Astrocyte (in vitro differentiated cells and primary cell): ENCODE results near the gene POLR2L. TPM values are rescaled to one million over a fixed set of nuclear protein-coding genes. Genes with fewer than 3 reads are reported as not detected.
A peak's percentile ranks its signal among the peaks of the same experiment; 100 is the strongest.

Experiments used
- DNase-seq: peaks from one replicate; pipeline ENCODE4 v3.0.0-alpha.2; 2010; ENCODE audit warnings: low read depth
- FAIRE-seq: peaks from 2 replicates; lab custom pipeline; 2011; peaks lifted over from hg19 to GRCh38; lab: Jason Lieb, UNC
- H2AFZ ChIP-seq: 2 replicates; pipeline ENCODE4 v1.6.0; 2012; ENCODE audit warnings: low read depth, low read length, inconsistent platforms
- H3K27ac ChIP-seq: 2 replicates; pipeline ENCODE4 v1.5.1; 2011; ENCODE audit warnings: low read depth, low read length, inconsistent platforms
- H3K27me3 ChIP-seq: 2 replicates; pipeline ENCODE4 v1.6.0; 2011; ENCODE audit warnings: low read length, inconsistent platforms; ENCODE audit not compliant: insufficient read depth
- H3K36me3 ChIP-seq: 2 replicates; pipeline ENCODE4 v1.5.1; 2011; ENCODE audit warnings: low read length, inconsistent platforms; ENCODE audit not compliant: insufficient read depth
- H3K4me1 ChIP-seq: 2 replicates; pipeline ENCODE4 v1.5.1; 2011; ENCODE audit warnings: low read length, inconsistent platforms; ENCODE audit not compliant: insufficient read depth
- H3K4me2 ChIP-seq: 2 replicates; pipeline ENCODE4 v1.6.0; 2012; ENCODE audit warnings: low read length, inconsistent platforms
- H3K4me3 ChIP-seq: 2 replicates; pipeline ENCODE4 v1.5.1; 2011; ENCODE audit warnings: low read depth, mild to moderate bottlenecking, low read length, inconsistent platforms; ENCODE audit not compliant: insufficient read depth
- H3K79me2 ChIP-seq: 2 replicates; pipeline ENCODE4 v1.6.0; 2012; ENCODE audit warnings: mild to moderate bottlenecking, low read length, inconsistent platforms; ENCODE audit not compliant: insufficient read depth
- H3K9ac ChIP-seq: 2 replicates; pipeline ENCODE4 v1.6.0; 2012; ENCODE audit warnings: mild to moderate bottlenecking, low read length, inconsistent platforms
- H3K9me3 ChIP-seq: 2 replicates; pipeline ENCODE4 v1.5.1; 2012; ENCODE audit warnings: low read depth, mild to moderate bottlenecking, low read length, inconsistent platforms; ENCODE audit not compliant: insufficient read depth
- H4K20me1 ChIP-seq: 2 replicates; pipeline ENCODE4 v1.6.0; 2012; ENCODE audit warnings: low read length, inconsistent platforms; ENCODE audit not compliant: insufficient read depth
- H3K27ac Mint-ChIP-seq: one replicate; pipeline ENCODE4 v1.8.0; 2021; ENCODE audit warnings: mild to moderate bottlenecking, mixed read lengths; ENCODE audit not compliant: unreplicated experiment
- H3K27me3 Mint-ChIP-seq: one replicate; pipeline ENCODE4 v1.8.0; 2021; ENCODE audit warnings: low read depth, mixed read lengths; ENCODE audit not compliant: unreplicated experiment
- H3K36me3 Mint-ChIP-seq: one replicate; pipeline ENCODE4 v1.8.0; 2021; ENCODE audit warnings: low read depth, mixed read lengths; ENCODE audit not compliant: unreplicated experiment
- H3K4me1 Mint-ChIP-seq: one replicate; pipeline ENCODE4 v1.8.0; 2021; ENCODE audit warnings: low read depth, mixed read lengths; ENCODE audit not compliant: unreplicated experiment
- H3K4me3 Mint-ChIP-seq: one replicate; pipeline ENCODE4 v1.8.0; 2021; ENCODE audit warnings: mild to moderate bottlenecking, moderate library complexity, mixed read lengths; ENCODE audit not compliant: unreplicated experiment
- H3K9me3 Mint-ChIP-seq: one replicate; pipeline ENCODE4 v1.8.0; 2021; ENCODE audit warnings: mild to moderate bottlenecking, mixed read lengths; ENCODE audit not compliant: unreplicated experiment
- CTCF ChIP-seq: IDR thresholded peaks from 2 replicates; pipeline ENCODE4 v1.5.1; 2011; ENCODE audit warnings: low read depth, mild to moderate bottlenecking, inconsistent platforms, low read length, moderate library complexity; ENCODE audit not compliant: insufficient read depth
- EZH2 ChIP-seq: IDR thresholded peaks from 2 replicates; pipeline ENCODE4 v1.6.1; 2012; ENCODE audit warnings: mild to moderate bottlenecking, low read length, inconsistent platforms; ENCODE audit not compliant: insufficient read depth
- total RNA-seq: library from RNA; stranded (reverse); gene quantifications from 2 replicates; pipeline ENCODE4 v1.2.1, GENCODE V29; 2021

Gene POLR2L
- total RNA-seq, 1 donor from 2014 or later, result 212 TPM

- Histone ChIP-seq H3K4me2 (peak overlapping the region; percentile 96), H4K20me1 (peaks cover 54% of the 10 kb centered on the region), H2AFZ (peak overlapping the region; percentile 56), H3K9me3 (no peaks in the 10 kb centered on the region), H3K9ac (peak overlapping the region; percentile 74), H3K27ac (peak overlapping the region; percentile 37), H3K27me3 (no peaks in the 10 kb centered on the region), H3K4me3 (peak overlapping the region; percentile 59), H3K79me2 (peaks cover 42% of the 10 kb centered on the region), H3K4me1 (peaks cover 65% of the 10 kb centered on the region), H3K36me3 (peaks cover 3% of the 10 kb centered on the region)
- peak overlapping the region; percentile 58 for H3K27ac Mint-ChIP-seq
- TF ChIP-seq EZH2, result no peak
- TF ChIP-seq CTCF, result no peak
- H3K27me3 Mint-ChIP-seq, result peaks cover 5% of the 10 kb centered on the region
- peaks cover 11% of the 10 kb centered on the region for H3K4me1 Mint-ChIP-seq
- FAIRE-seq, result no peak
- H3K9me3 Mint-ChIP-seq, result no peaks in the 10 kb centered on the region
- peak overlapping the region; percentile 74 for H3K4me3 Mint-ChIP-seq
- H3K36me3 Mint-ChIP-seq, result no peaks in the 10 kb centered on the region
- DNase-seq, result no peak
Measured at GRCh38 chr11:831961-832528, 10.3 kb downstream of the POLR2L start.

GRCh38 chr11:831118-831864 lies 11.0 kb downstream of the POLR2L start:
- H3K9ac ChIP-seq, result peak overlapping the region; percentile 74
- H3K9me3 Mint-ChIP-seq, result no peaks in the 10 kb centered on the region
- peak overlapping the region; percentile 96 for H3K4me2 ChIP-seq
- peak overlapping the region; percentile 37 for H3K27ac ChIP-seq
- H3K27ac Mint-ChIP-seq, result peak overlapping the region; percentile 58
- no peak overlapping the region for H2AFZ ChIP-seq
- no peaks in the 10 kb centered on the region for H3K36me3 Mint-ChIP-seq
- no peaks in the 10 kb centered on the region for H3K9me3 ChIP-seq
- no peaks in the 10 kb centered on the region for H3K36me3 ChIP-seq
- peaks cover 58% of the 10 kb centered on the region for H3K4me1 ChIP-seq
- H3K4me1 Mint-ChIP-seq, result peaks cover 11% of the 10 kb centered on the region
- peak overlapping the region; percentile 2 for H3K4me3 ChIP-seq
- H3K27me3 ChIP-seq, result no peaks in the 10 kb centered on the region
- no peak for TF ChIP-seq CTCF
- DNase-seq (no peak), FAIRE-seq (no peak)
- peak overlapping the region; percentile 71 for H3K4me3 Mint-ChIP-seq
- H3K27me3 Mint-ChIP-seq, result peaks cover 9% of the 10 kb centered on the region
- H3K79me2 ChIP-seq, result peaks cover 35% of the 10 kb centered on the region
- H4K20me1 ChIP-seq, result peaks cover 47% of the 10 kb centered on the region
